Measurements from ENCODE around the gene SMARCB1.

The SMARCB1 gene

DNA sequence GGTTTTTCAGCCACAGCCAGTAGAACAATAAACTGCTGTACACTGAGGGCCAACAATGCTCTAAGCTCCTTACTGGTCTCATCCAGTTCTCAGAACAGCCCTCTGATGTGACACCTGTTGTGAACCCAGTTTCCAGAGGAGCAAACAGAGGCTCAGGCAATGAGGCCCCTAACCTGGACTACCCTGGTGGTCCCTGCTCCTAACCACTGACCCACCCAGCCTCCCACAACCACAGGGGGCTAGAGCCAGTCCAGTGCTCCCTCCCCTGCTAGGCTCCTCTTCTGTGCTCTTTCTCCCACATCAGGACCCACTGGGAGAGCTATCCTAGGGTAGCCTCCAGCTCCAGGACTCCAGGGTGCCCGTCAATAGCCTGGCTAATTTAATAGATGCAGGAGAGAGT lies 4.1 kb upstream of the SMARCB1 start:
- TF ChIP-seq, protein P1, sequence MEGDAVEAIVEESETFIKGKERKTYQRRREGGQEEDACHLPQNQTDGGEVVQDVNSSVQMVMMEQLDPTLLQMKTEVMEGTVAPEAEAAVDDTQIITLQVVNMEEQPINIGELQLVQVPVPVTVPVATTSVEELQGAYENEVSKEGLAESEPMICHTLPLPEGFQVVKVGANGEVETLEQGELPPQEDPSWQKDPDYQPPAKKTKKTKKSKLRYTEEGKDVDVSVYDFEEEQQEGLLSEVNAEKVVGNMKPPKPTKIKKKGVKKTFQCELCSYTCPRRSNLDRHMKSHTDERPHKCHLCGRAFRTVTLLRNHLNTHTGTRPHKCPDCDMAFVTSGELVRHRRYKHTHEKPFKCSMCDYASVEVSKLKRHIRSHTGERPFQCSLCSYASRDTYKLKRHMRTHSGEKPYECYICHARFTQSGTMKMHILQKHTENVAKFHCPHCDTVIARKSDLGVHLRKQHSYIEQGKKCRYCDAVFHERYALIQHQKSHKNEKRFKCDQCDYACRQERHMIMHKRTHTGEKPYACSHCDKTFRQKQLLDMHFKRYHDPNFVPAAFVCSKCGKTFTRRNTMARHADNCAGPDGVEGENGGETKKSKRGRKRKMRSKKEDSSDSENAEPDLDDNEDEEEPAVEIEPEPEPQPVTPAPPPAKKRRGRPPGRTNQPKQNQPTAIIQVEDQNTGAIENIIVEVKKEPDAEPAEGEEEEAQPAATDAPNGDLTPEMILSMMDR (IDR thresholded peaks at IDR 0.05; ENCODE audit: borderline replicate concordance, control extremely low read depth, extremely low read depth, insufficient read depth, missing control alignments), result no peak
- DNase-seq (ENCODE audit: low spot score), result no peak
- in situ Hi-C loops (cut with MboI; ENCODE audit: low sequenced_read_pairs, unreplicated experiment), result no loop called here

DNA sequence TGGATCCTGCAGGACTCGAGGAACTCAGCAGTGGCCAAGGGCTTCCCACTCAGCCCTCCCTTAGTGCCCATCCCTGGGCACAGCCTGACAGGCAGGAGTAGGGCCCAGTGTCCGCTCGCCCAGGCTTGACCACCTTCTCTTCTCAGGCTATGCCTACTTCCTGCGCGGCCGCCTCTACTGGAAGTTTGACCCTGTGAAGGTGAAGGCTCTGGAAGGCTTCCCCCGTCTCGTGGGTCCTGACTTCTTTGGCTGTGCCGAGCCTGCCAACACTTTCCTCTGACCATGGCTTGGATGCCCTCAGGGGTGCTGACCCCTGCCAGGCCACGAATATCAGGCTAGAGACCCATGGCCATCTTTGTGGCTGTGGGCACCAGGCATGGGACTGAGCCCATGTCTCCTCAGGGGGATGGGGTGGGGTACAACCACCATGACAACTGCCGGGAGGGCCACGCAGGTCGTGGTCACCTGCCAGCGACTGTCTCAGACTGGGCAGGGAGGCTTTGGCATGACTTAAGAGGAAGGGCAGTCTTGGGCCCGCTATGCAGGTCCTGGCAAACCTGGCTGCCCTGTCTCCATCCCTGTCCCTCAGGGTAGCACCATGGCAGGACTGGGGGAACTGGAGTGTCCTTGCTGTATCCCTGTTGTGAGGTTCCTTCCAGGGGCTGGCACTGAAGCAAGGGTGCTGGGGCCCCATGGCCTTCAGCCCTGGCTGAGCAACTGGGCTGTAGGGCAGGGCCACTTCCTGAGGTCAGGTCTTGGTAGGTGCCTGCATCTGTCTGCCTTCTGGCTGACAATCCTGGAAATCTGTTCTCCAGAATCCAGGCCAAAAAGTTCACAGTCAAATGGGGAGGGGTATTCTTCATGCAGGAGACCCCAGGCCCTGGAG lies 3.3 kb upstream of the SMARCB1 start:
- DNase-seq (ENCODE audit: low spot score), result no peak
- TF ChIP-seq, protein P1 (IDR thresholded peaks at IDR 0.05; ENCODE audit: borderline replicate concordance, control extremely low read depth, extremely low read depth, insufficient read depth, missing control alignments), result no peak
- in situ Hi-C loops (cut with MboI; ENCODE audit: low sequenced_read_pairs, unreplicated experiment), result no loop called here

DNA sequence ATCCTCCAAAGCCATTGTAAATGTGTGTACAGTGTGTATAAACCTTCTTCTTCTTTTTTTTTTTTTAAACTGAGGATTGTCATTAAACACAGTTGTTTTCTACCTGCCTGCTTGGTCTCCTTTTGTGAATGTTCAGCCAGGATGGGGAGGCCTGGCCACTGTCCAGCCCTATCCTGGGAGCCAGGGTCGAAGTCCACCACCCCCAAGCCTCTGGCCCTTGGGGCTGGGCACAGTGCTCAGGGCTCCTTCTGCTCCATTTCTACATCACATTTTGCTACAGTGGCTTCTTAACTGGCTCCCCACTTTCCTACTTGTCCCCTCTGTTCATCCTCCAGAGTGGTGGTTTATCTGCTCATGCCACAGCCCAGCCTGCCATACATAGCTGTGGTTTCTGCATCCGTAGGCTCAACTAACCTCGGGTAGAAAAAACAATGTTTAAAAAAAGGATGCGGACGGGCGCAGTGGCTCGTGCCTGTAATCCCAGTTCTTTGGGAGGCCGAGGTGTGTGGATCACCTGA lies 2.5 kb upstream of the SMARCB1 start:
- no peak for DNase-seq (ENCODE audit: low spot score)
- in situ Hi-C loops (cut with MboI; ENCODE audit: low sequenced_read_pairs, unreplicated experiment), result no loop called here
- TF ChIP-seq, protein P1 (IDR thresholded peaks at IDR 0.05; ENCODE audit: borderline replicate concordance, control extremely low read depth, extremely low read depth, insufficient read depth, missing control alignments), result no peak

DNA sequence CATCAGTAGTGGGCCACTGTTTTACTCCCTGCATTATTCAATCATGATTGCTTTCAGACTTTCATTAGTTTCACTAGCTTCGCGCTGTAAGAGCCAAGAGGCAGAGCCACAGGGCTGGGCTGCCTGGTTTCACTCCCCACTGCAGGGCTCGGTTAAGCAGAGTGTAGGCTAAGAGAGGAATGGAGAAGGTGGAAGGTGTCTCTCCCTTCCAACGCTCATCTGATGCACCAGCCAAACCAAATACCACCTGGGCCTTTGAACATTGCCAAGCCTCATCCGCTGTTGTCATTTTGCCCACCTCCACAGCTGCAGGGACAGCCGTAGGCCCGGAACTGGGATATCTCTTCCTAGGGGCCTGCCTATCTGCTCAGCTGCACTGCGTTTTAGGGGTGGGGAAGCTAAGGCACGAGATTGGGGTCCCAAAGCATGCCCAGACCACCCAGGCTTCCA lies 480 bp upstream of the SMARCB1 start:
- DNase-seq (ENCODE audit: low spot score), result no peak
- TF ChIP-seq, protein P1 (IDR thresholded peaks at IDR 0.05; ENCODE audit: borderline replicate concordance, control extremely low read depth, extremely low read depth, insufficient read depth, missing control alignments), result no peak
- in situ Hi-C loops (cut with MboI; ENCODE audit: low sequenced_read_pairs, unreplicated experiment), result no loop called here

DNA sequence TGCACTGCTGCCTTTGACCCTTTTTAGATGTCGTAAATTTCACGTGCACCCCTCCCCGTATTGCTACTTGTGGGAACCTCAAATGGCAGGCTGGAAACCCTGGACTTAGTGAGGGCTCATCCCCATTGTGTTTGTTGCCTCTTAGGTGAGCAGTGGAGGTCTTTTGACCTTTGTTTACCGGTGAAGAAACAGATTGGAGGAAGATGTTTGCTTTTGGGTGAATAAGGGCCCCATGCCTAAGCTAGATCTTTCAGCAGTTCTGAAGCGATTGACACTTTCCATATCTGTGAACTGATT lies 782 bp downstream of the SMARCB1 start:
- TF ChIP-seq, protein P1 (IDR thresholded peaks at IDR 0.05; ENCODE audit: borderline replicate concordance, control extremely low read depth, extremely low read depth, insufficient read depth, missing control alignments), result no peak
- in situ Hi-C loops (cut with MboI; ENCODE audit: low sequenced_read_pairs, unreplicated experiment), result no loop called here
- DNase-seq (ENCODE audit: low spot score), result no peak

DNA sequence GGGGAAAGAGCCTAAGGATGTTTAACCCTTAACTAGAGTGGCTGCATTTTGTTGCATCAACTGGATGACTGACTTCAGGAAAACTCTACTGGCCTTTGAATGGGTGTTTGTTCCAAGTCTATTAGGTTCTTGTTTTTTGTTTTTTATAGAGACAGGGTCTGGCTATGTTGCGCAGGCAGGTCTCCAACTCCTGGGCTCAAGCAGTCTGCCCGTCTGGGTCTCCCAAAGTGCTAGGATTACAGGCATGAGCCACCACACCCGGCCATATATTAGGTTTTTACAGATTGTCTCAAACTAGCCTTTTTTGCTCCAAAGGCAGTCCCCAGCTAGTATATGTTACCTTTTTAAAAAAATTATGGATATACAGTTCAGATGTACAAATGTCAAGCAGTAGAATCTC lies 1.1 kb downstream of the SMARCB1 start:
- in situ Hi-C loops (cut with MboI; ENCODE audit: low sequenced_read_pairs, unreplicated experiment), result no loop called here

More for the DNA sequence above, 1.1 kb downstream of the SMARCB1 start:
- TF ChIP-seq, protein P1 (IDR thresholded peaks at IDR 0.05; ENCODE audit: borderline replicate concordance, control extremely low read depth, extremely low read depth, insufficient read depth, missing control alignments), result no peak
- DNase-seq (ENCODE audit: low spot score), result no peak
